HCT116 (cell line): Measurements from ENCODE around the gene NUP54. TPM values are rescaled to one million over a fixed set of nuclear protein-coding genes. Genes with fewer than 3 reads are reported as not detected.

Source experiments
- ATAC-seq: fragments of 200-7000 bp; cut with Tn5 transposase; 2 replicates; pipeline ENCODE4 v1.9.1; 2020; ENCODE audit warnings: mild to moderate bottlenecking, moderate library complexity
- BruUV-seq: library from RNA; stranded (reverse); fragments of 400-500 nt; replicated peaks from 2 replicates; lab custom pipeline; 2021; lab: Mats Ljungman, UMichigan
- CTCF ChIA-PET: fragments of 300-600 bp; sonication (Branson Sonifier 250); formaldehyde crosslinking; loops from one replicate; lab custom pipeline; 2021; ENCODE audit warnings: antibody characterized with exemption; lab: Charles Lee
- POLR2A ChIA-PET: fragments of 300-600, 350-600 bp; sonication (Branson Sonifier 250); formaldehyde crosslinking; loops from one replicate; lab custom pipeline; 2021; ENCODE audit warnings: antibody characterized with exemption; lab: Charles Lee
- RAD21 ChIA-PET, 2 experiments: fragments of 300-600 bp; sonication (Branson Sonifier 250); formaldehyde crosslinking; loops; one replicate each; lab custom pipeline; 2023; ENCODE audit warnings: low total read pairs in 2 of 2; ENCODE audit not compliant: uncharacterized antibody in 2 of 2, unreplicated experiment in 2 of 2, low non-redundant PET in 1 of 2; lab: Charles Lee
- DNase-seq: peaks from one replicate; pipeline ENCODE4 v3.0.0-alpha.2; 2010; ENCODE audit warnings: low read depth, low spot score
- H2AFZ ChIP-seq: fragments of 200-600 bp; shearing (Covaris generic), sonication (generic); 2 replicates; pipeline ENCODE4 v1.6.1; 2017; ENCODE audit warnings: low read depth, mixed run types, mixed read lengths, antibody characterized with exemption, low read length; ENCODE audit not compliant: poor library complexity, severe bottlenecking
- H3K27ac ChIP-seq: 2 replicates; pipeline ENCODE4 v1.5.1; 2012; ENCODE audit warnings: low read depth, low read length
- H3K27me3 ChIP-seq: fragments of 200-600 bp; sonication (generic); 2 replicates; pipeline ENCODE4 v1.6.1; 2016; ENCODE audit warnings: mixed run types, low read length, mixed read lengths; ENCODE audit not compliant: insufficient read depth
- H3K36me3 ChIP-seq, 2 experiments: fragments of 200-500 bp in 1 of 2; fragments of 200-600 bp in 1 of 2; sonication (Bioruptor generic) in 1 of 2; sonication (generic) in 1 of 2; 2 replicates each; pipeline versions ENCODE4 v1.5.1 to v1.6.1; 2014 to 2016; ENCODE audit warnings: low read length in 2 of 2, inconsistent platforms in 1 of 2, mixed read lengths in 1 of 2, mixed run types in 1 of 2; ENCODE audit not compliant: insufficient read depth in 2 of 2, control insufficient read depth in 1 of 2
- H3K4me1 ChIP-seq, 2 experiments: fragments of 200-600 bp in 1 of 2; sonication (generic) in 1 of 2; 2 replicates each; pipeline versions ENCODE4 v1.5.1 to v1.6.1; 2012 to 2017; ENCODE audit warnings: low read length in 2 of 2, inconsistent platforms in 1 of 2, mild to moderate bottlenecking in 1 of 2, mixed read lengths in 1 of 2, mixed run types in 1 of 2, moderate library complexity in 1 of 2; ENCODE audit not compliant: insufficient read depth in 2 of 2, control insufficient read depth in 1 of 2
- H3K4me2 ChIP-seq: fragments of 200-600 bp; sonication (generic); 2 replicates; pipeline ENCODE4 v1.6.1; 2017; ENCODE audit warnings: mixed run types, low read length, mixed read lengths
- H3K4me3 ChIP-seq, 2 experiments: fragments of 200-600 bp in 1 of 2; sonication (generic) in 1 of 2; replicated peaks in 1 of 2; 2 replicates each; pipeline ENCODE4 v1.5.1; 2011 to 2016; ENCODE audit warnings: low read length in 2 of 2, control low read depth in 1 of 2, low read depth in 1 of 2, mild to moderate bottlenecking in 1 of 2, mixed read lengths in 1 of 2, mixed run types in 1 of 2
- H3K79me2 ChIP-seq: fragments of 200-600 bp; sonication (generic); 2 replicates; pipeline ENCODE4 v1.6.1; 2017; ENCODE audit warnings: mild to moderate bottlenecking, mixed run types, low read length, moderate library complexity, mixed read lengths; ENCODE audit not compliant: insufficient read depth
- H3K9ac ChIP-seq: fragments of 200-600 bp; sonication (generic); 2 replicates; pipeline ENCODE4 v1.6.1; 2016; ENCODE audit warnings: low read length, mixed read lengths
- H3K9me2 ChIP-seq: fragments of 200-600 bp; sonication (generic), shearing (Covaris generic); 2 replicates; pipeline ENCODE4 v1.6.1; 2017; ENCODE audit warnings: mixed run types, mild to moderate bottlenecking, moderate library complexity; ENCODE audit not compliant: insufficient read depth
- H3K9me3 ChIP-seq, 2 experiments: fragments of 200-500 bp in 1 of 2; fragments of 200-600 bp in 1 of 2; sonication (Bioruptor generic) in 1 of 2; sonication (generic) in 1 of 2; 2 replicates each; pipeline ENCODE4 v1.6.1; 2014 to 2017; ENCODE audit warnings: low read length in 2 of 2, mixed read lengths in 2 of 2, inconsistent platforms in 1 of 2, low read depth in 1 of 2, mild to moderate bottlenecking in 1 of 2, mixed run types in 1 of 2, moderate library complexity in 1 of 2; ENCODE audit not compliant: control insufficient read depth in 1 of 2, insufficient read depth in 1 of 2
- H4K20me1 ChIP-seq: fragments of 200-600 bp; sonication (generic), shearing (Covaris generic); 2 replicates; pipeline ENCODE4 v1.6.1; 2017; ENCODE audit warnings: mixed run types, mild to moderate bottlenecking, moderate library complexity; ENCODE audit not compliant: insufficient read depth
- CBX3 ChIP-seq: IDR thresholded peaks from 2 replicates; pipeline ENCODE4 v1.6.1; 2012; ENCODE audit warnings: low read depth
- CEBPB ChIP-seq: IDR thresholded peaks from 2 replicates; pipeline ENCODE4 v1.6.1; 2012; ENCODE audit warnings: low read depth
- CTCF ChIP-seq, 3 experiments: fragments of 200-600 bp in 1 of 3; sonication (generic) in 1 of 3; IDR thresholded peaks in 2 of 3; conservative IDR thresholded peaks in 1 of 3; 2 replicates each; pipeline ENCODE4 v1.5.1; 2012 to 2017; ENCODE audit warnings: low read depth in 2 of 3, low read length in 2 of 3, antibody characterized with exemption in 1 of 3, borderline replicate concordance in 1 of 3, control low read depth in 1 of 3, mild to moderate bottlenecking in 1 of 3, mixed read lengths in 1 of 3, mixed run types in 1 of 3, moderate library complexity in 1 of 3; ENCODE audit not compliant: insufficient read depth in 1 of 3
- EGR1 ChIP-seq: IDR thresholded peaks from 2 replicates; pipeline ENCODE4 v1.6.1; 2012; ENCODE audit warnings: low read depth
- EZH2 ChIP-seq: fragments of 200-600 bp; sonication (generic); IDR thresholded peaks from 2 replicates; pipeline ENCODE4 v1.6.1; 2017; ENCODE audit warnings: antibody characterized with exemption, mixed run types
- EZH2phosphoT487 ChIP-seq: fragments of 200-600 bp; IDR thresholded peaks from 2 replicates; pipeline ENCODE4 v1.6.1; 2018; ENCODE audit warnings: antibody characterized with exemption, borderline replicate concordance
- JUND ChIP-seq: IDR thresholded peaks from 2 replicates; pipeline ENCODE4 v1.6.1; 2012
- MAX ChIP-seq: IDR thresholded peaks from 2 replicates; pipeline ENCODE4 v1.6.1; 2012
- POLR2A ChIP-seq: IDR thresholded peaks from 2 replicates; pipeline ENCODE4 v1.7.0; 2011; ENCODE audit warnings: borderline replicate concordance; ENCODE audit not compliant: insufficient read depth, insufficient read length; ENCODE audit errors: extremely low read depth
- POLR2AphosphoS5 ChIP-seq: IDR thresholded peaks from 2 replicates; pipeline ENCODE4 v1.6.1; 2011; ENCODE audit warnings: mild to moderate bottlenecking, low read depth, low read length, moderate library complexity
- RAD21 ChIP-seq: IDR thresholded peaks from 2 replicates; pipeline ENCODE4 v1.6.1; 2012; ENCODE audit warnings: low read depth, mild to moderate bottlenecking
- SIN3A ChIP-seq: IDR thresholded peaks from 2 replicates; pipeline ENCODE4 v1.6.1; 2012; ENCODE audit warnings: low read depth
- SP1 ChIP-seq: IDR thresholded peaks from 2 replicates; pipeline ENCODE4 v1.6.1; 2012; ENCODE audit warnings: low read depth
- SRF ChIP-seq: IDR thresholded peaks from 2 replicates; pipeline ENCODE4 v1.6.1; 2012; ENCODE audit warnings: low read depth
- TCF7L2 ChIP-seq: IDR thresholded peaks from 2 replicates; pipeline ENCODE4 v1.7.0; 2011; ENCODE audit warnings: borderline replicate concordance, inconsistent platforms; ENCODE audit not compliant: insufficient read depth, insufficient read length; ENCODE audit errors: extremely low read depth
- YY1 ChIP-seq: IDR thresholded peaks from 2 replicates; pipeline ENCODE4 v1.6.1; 2011; ENCODE audit warnings: low read length, low read depth, moderate library complexity, mild to moderate bottlenecking; ENCODE audit not compliant: insufficient replicate concordance; ENCODE audit errors: extremely low read depth
- ZNF274 ChIP-seq: fragments of 200-500 bp; sonication (Bioruptor generic); IDR thresholded peaks from 2 replicates; pipeline ENCODE4 v1.6.1; 2014; ENCODE audit warnings: mild to moderate bottlenecking, low read depth, low read length, inconsistent platforms
- intact Hi-C: fragments of 100-400 bp; cut with micrococcal nuclease; formaldehyde crosslinking; loops from 2 replicates; pipeline ENCODE4 v1.10.0; 2022
- total RNA-seq: library from RNA; stranded (reverse); gene quantifications from one replicate; pipeline ENCODE4 v1.2.1, GENCODE V29; 2021; ENCODE audit not compliant: unreplicated experiment
- TF ChIP-seq, protein P1 (sequence below): IDR thresholded peaks from 2 replicates; pipeline ENCODE4 v1.6.1; 2012
- TF ChIP-seq, protein P2 (sequence below): IDR thresholded peaks from 2 replicates; pipeline ENCODE4 v1.6.1; 2011; ENCODE audit warnings: mild to moderate bottlenecking, low read length, moderate library complexity; ENCODE audit not compliant: insufficient replicate concordance; ENCODE audit errors: extremely low read depth
- TF ChIP-seq, protein P3 (sequence below): IDR thresholded peaks from 2 replicates; pipeline ENCODE4 v1.6.1; 2012; ENCODE audit warnings: low read depth

NUP54 gene
- total RNA-seq, 1 experiment from 2014 or later, result 53.9 TPM

GRCh38 chr4:76074993-76075600, 73.1 kb downstream of the NUP54 start:
- H3K79me2 ChIP-seq, result no peaks in the 10 kb centered on the region
- no TSS peak for BruUV-seq
- no peaks in the 10 kb centered on the region for H3K9me3 ChIP-seq
- DNase-seq (no peak), ATAC-seq (no peak)
- H4K20me1 ChIP-seq, result no peaks in the 10 kb centered on the region
- TF ChIP-seq, protein P1, sequence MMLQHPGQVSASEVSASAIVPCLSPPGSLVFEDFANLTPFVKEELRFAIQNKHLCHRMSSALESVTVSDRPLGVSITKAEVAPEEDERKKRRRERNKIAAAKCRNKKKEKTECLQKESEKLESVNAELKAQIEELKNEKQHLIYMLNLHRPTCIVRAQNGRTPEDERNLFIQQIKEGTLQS, result no peak
- no peak for TF ChIP-seq TCF7L2
- TF ChIP-seq ZNF274, result no peak
- TF ChIP-seq EGR1, result no peak
- no peak for TF ChIP-seq EZH2
- TF ChIP-seq, protein P2, sequence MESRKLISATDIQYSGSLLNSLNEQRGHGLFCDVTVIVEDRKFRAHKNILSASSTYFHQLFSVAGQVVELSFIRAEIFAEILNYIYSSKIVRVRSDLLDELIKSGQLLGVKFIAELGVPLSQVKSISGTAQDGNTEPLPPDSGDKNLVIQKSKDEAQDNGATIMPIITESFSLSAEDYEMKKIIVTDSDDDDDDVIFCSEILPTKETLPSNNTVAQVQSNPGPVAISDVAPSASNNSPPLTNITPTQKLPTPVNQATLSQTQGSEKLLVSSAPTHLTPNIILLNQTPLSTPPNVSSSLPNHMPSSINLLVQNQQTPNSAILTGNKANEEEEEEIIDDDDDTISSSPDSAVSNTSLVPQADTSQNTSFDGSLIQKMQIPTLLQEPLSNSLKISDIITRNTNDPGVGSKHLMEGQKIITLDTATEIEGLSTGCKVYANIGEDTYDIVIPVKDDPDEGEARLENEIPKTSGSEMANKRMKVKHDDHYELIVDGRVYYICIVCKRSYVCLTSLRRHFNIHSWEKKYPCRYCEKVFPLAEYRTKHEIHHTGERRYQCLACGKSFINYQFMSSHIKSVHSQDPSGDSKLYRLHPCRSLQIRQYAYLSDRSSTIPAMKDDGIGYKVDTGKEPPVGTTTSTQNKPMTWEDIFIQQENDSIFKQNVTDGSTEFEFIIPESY, result no peak
- TF ChIP-seq CBX3, result no peak
- no peak for TF ChIP-seq EZH2phosphoT487
- no peak for TF ChIP-seq SRF
- TF ChIP-seq, protein P3, sequence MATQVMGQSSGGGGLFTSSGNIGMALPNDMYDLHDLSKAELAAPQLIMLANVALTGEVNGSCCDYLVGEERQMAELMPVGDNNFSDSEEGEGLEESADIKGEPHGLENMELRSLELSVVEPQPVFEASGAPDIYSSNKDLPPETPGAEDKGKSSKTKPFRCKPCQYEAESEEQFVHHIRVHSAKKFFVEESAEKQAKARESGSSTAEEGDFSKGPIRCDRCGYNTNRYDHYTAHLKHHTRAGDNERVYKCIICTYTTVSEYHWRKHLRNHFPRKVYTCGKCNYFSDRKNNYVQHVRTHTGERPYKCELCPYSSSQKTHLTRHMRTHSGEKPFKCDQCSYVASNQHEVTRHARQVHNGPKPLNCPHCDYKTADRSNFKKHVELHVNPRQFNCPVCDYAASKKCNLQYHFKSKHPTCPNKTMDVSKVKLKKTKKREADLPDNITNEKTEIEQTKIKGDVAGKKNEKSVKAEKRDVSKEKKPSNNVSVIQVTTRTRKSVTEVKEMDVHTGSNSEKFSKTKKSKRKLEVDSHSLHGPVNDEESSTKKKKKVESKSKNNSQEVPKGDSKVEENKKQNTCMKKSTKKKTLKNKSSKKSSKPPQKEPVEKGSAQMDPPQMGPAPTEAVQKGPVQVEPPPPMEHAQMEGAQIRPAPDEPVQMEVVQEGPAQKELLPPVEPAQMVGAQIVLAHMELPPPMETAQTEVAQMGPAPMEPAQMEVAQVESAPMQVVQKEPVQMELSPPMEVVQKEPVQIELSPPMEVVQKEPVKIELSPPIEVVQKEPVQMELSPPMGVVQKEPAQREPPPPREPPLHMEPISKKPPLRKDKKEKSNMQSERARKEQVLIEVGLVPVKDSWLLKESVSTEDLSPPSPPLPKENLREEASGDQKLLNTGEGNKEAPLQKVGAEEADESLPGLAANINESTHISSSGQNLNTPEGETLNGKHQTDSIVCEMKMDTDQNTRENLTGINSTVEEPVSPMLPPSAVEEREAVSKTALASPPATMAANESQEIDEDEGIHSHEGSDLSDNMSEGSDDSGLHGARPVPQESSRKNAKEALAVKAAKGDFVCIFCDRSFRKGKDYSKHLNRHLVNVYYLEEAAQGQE, result no peak
- no peak for TF ChIP-seq RAD21
- TF ChIP-seq SP1, result no peak
- no peak for TF ChIP-seq POLR2AphosphoS5
- no peak for TF ChIP-seq YY1
- TF ChIP-seq CEBPB, result no peak
- TF ChIP-seq POLR2A, result no peak
- TF ChIP-seq SIN3A, result no peak
- no peak for TF ChIP-seq CTCF (IDR thresholded peaks at IDR 0.05 in 2 of 3, conservative IDR thresholded peaks at IDR 0.05 in 1 of 3; ENCODE audit: borderline replicate concordance in 1 of 3, insufficient read depth in 1 of 3, low read depth in 2 of 3, low read length in 2 of 3)
- no peak for TF ChIP-seq MAX
- TF ChIP-seq JUND, result no peak
- no peaks in the 10 kb centered on the region for H3K36me3 ChIP-seq
- POLR2A ChIA-PET, result interaction anchor here (1.3 kb wide), 1 partner anchor 12 kb away, joined by 3 read pairs; no protein-coding TSS in a partner anchor
- H3K4me3 ChIP-seq, result no peak overlapping the region
- CTCF ChIA-PET, result no interaction called here
- H3K4me2 ChIP-seq, result no peak overlapping the region
- intact Hi-C loops, result no loop called here
- H3K4me1 ChIP-seq, result no peaks in the 10 kb centered on the region
- H3K9ac ChIP-seq, result no peak overlapping the region
- H2AFZ ChIP-seq, result no peak overlapping the region
- no peak overlapping the region for H3K27ac ChIP-seq
- no peaks in the 10 kb centered on the region for H3K9me2 ChIP-seq
- no peaks in the 10 kb centered on the region for H3K27me3 ChIP-seq
- RAD21 ChIA-PET, result no interaction called here
